SU-DHL-6 (cell line): ENCODE results near the gene MED8.

Source experiments
- H2AFZ ChIP-seq: fragments of 200-600 bp; sonication (generic); 2 replicates; pipeline ENCODE4 v1.6.1; 2014; ENCODE audit warnings: low read depth, mild to moderate bottlenecking, moderate library complexity, mixed read lengths, antibody characterized with exemption, low read length; ENCODE audit not compliant: severe bottlenecking
- H3F3A ChIP-seq: fragments of 200-600 bp; shearing (Covaris generic); 2 replicates; pipeline ENCODE4 v1.6.0; 2016; ENCODE audit warnings: antibody characterized with exemption, mild to moderate bottlenecking; ENCODE audit not compliant: insufficient read depth
- H3K27ac ChIP-seq: fragments of 200-600 bp; sonication (generic); 2 replicates; pipeline ENCODE4 v1.5.1; 2016; ENCODE audit warnings: low read depth, mild to moderate bottlenecking, low read length, moderate library complexity, mixed read lengths
- H3K27me3 ChIP-seq: fragments of 200-600 bp; sonication (generic), shearing (Covaris generic); 2 replicates; pipeline ENCODE4 v1.6.0; 2014; ENCODE audit warnings: mild to moderate bottlenecking, low read length
- H3K36me3 ChIP-seq: fragments of 200-600 bp; sonication (generic); 2 replicates; pipeline ENCODE4 v1.6.1; 2014; ENCODE audit warnings: mild to moderate bottlenecking, low read length, mixed read lengths
- H3K4me2 ChIP-seq: fragments of 300-600, 200-600 bp; shearing (Covaris generic), sonication (generic); 2 replicates; pipeline ENCODE4 v1.6.0; 2014; ENCODE audit warnings: low read length, low read depth, mild to moderate bottlenecking; ENCODE audit not compliant: poor library complexity, severe bottlenecking
- H3K4me3 ChIP-seq: fragments of 200-600 bp; sonication (generic); 2 replicates; pipeline ENCODE4 v1.5.1; 2014; ENCODE audit warnings: antibody characterized with exemption, low read length, mild to moderate bottlenecking, mixed read lengths; ENCODE audit not compliant: insufficient read depth, poor library complexity, severe bottlenecking
- H3K79me2 ChIP-seq: fragments of 200-600 bp; sonication (generic); 2 replicates; pipeline ENCODE4 v1.6.1; 2014; ENCODE audit warnings: mild to moderate bottlenecking, low read length, moderate library complexity; ENCODE audit not compliant: insufficient read depth
- H3K9ac ChIP-seq: fragments of 200-600 bp; sonication (generic); 2 replicates; pipeline ENCODE4 v1.7.0; 2014; ENCODE audit warnings: mild to moderate bottlenecking, low read length
- H3K9me2 ChIP-seq: fragments of 200-600 bp; sonication (generic); replicated peaks from 2 replicates; pipeline ENCODE4 v1.6.1; 2014; ENCODE audit warnings: low read length; ENCODE audit not compliant: insufficient read depth
- H3K9me3 ChIP-seq: fragments of 200-600 bp; sonication (generic); 2 replicates; pipeline ENCODE4 v1.6.1; 2014; ENCODE audit warnings: low read length, mixed read lengths; ENCODE audit not compliant: insufficient read depth
- H4K20me1 ChIP-seq: fragments of 200-600 bp; sonication (generic); 2 replicates; pipeline ENCODE4 v1.6.1; 2014; ENCODE audit warnings: low read depth, mild to moderate bottlenecking, antibody characterized with exemption, low read length, moderate library complexity, mixed read lengths
- EZH2phosphoT487 ChIP-seq: fragments of 200-600 bp; sonication (generic), shearing (Covaris generic); conservative IDR thresholded peaks from 2 replicates; pipeline ENCODE4 v1.6.1; 2018; ENCODE audit warnings: mild to moderate bottlenecking, antibody characterized with exemption, low read length, moderate library complexity, mixed read lengths
- TF ChIP-seq, protein P1 (sequence below): fragments of 200-600 bp; sonication (generic); IDR thresholded peaks from one replicate; pipeline ENCODE4 v1.5.1; 2017; ENCODE audit warnings: antibody characterized with exemption, mild to moderate bottlenecking, low read length, moderate library complexity; ENCODE audit not compliant: insufficient read depth, poor library complexity, severe bottlenecking

MED8 gene

DNA sequence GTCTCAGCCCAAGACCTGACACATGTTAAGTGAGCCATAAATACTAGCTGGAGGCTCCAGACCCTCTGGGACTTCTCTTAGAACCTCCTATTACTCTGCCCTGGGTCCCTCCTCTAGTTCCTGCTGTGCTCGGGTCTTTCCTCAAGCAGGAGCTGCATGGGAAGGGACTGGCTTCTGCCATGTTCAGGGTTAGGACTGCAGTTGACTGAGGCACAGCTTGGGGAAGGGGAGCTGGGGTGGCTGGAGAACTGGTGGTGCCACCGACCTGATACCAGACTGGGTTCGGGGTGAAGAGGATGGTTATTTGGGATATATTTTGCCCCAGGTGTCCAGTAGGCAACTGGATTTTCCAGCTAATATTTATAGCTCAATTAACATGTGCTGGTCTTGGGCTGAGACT lies 48.4 kb upstream of the MED8 start:
- no peaks in the 10 kb centered on the region for H3K36me3 ChIP-seq
- no peaks in the 10 kb centered on the region for H3K79me2 ChIP-seq
- no peaks in the 10 kb centered on the region for H3F3A ChIP-seq
- H3K4me2 ChIP-seq = no peak overlapping the region
- H4K20me1 ChIP-seq = no peaks in the 10 kb centered on the region
- no peak overlapping the region for H3K9ac ChIP-seq
- H3K9me2 ChIP-seq = no peaks in the 10 kb centered on the region
- H3K9me3 ChIP-seq = no peaks in the 10 kb centered on the region
- no peak for TF ChIP-seq EZH2phosphoT487
- TF ChIP-seq, protein P1, sequence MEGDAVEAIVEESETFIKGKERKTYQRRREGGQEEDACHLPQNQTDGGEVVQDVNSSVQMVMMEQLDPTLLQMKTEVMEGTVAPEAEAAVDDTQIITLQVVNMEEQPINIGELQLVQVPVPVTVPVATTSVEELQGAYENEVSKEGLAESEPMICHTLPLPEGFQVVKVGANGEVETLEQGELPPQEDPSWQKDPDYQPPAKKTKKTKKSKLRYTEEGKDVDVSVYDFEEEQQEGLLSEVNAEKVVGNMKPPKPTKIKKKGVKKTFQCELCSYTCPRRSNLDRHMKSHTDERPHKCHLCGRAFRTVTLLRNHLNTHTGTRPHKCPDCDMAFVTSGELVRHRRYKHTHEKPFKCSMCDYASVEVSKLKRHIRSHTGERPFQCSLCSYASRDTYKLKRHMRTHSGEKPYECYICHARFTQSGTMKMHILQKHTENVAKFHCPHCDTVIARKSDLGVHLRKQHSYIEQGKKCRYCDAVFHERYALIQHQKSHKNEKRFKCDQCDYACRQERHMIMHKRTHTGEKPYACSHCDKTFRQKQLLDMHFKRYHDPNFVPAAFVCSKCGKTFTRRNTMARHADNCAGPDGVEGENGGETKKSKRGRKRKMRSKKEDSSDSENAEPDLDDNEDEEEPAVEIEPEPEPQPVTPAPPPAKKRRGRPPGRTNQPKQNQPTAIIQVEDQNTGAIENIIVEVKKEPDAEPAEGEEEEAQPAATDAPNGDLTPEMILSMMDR = no peak
- H3K4me3 ChIP-seq = no peak overlapping the region
- H2AFZ ChIP-seq = no peak overlapping the region
- H3K27ac ChIP-seq = no peak overlapping the region
- H3K27me3 ChIP-seq = no peaks in the 10 kb centered on the region

DNA sequence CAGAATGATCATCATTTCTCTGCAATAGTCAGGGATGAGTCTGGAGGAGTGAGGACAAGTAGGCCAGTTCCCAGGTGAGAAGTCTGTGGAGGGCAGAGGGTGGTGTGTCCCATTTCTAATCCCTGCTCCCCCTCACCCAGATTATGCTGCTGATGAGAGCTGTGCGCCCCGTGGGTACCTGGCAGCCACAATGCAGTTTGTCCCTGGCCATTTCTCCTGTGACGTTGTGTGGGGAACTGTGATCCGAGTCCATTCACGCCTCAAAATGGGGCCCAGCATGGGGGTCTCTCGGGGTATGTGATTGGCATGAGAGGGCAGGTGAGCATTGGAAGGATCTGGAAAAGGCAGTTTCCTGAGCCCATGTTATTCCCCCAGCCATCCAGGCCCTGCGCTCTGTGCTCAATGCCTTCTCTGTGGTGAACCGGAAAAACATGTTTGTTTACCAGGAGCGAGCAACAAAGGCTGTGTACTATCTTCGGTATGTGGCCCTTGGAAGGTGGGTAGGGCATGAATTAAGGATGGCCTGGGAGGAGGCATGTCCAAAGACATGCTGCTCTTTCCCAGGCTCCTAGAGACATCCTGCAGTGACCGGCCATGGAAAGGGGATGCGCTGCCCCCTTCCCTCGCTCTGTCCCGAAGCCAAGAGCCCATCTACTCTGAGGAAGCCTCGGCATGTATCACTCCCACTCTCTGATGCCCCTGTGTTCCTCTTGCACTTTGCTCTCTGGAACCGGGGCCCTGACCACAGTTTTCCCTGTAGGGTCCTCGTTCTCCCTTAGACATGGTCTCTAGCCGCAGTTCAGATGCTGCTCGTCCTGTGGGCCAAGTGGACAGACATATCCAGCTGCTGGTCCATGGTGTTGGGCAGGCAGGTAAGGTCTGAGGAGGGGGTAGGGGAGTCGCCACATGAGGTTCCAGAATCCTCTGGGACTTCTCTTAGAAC lies 47.7 kb upstream of the MED8 start:
- TF ChIP-seq, protein P1 = no peak
- TF ChIP-seq EZH2phosphoT487 = no peak
- Histone ChIP-seq H3F3A (no peaks in the 10 kb centered on the region), H2AFZ (no peak overlapping the region), H3K27ac (no peak overlapping the region), H3K79me2 (no peaks in the 10 kb centered on the region), H4K20me1 (no peaks in the 10 kb centered on the region), H3K36me3 (no peaks in the 10 kb centered on the region), H3K27me3 (no peaks in the 10 kb centered on the region), H3K9me3 (no peaks in the 10 kb centered on the region), H3K9me2 (no peaks in the 10 kb centered on the region), H3K9ac (no peak overlapping the region), H3K4me3 (no peak overlapping the region), H3K4me2 (no peak overlapping the region)

DNA sequence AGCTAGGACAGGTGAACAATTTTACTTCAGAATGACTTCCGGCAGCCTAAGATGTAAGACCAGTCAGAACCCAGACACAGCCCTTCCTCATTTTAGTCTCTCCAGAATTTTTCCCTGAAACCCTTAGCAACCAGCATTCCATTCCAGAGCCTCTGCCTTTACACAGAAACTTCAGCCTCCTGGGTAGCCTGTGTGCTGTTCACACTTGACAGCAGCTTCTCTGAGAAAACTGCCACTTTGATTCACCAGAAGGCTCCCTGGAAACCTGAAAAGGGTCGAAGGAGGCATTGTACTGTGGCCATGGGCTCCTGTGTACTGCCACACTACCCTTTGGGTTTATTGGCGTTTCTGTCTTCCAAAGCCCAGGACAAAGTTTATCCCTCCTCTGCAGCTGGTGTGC lies 46.8 kb upstream of the MED8 start:
- H3K9ac ChIP-seq = no peak overlapping the region
- H3F3A ChIP-seq = no peaks in the 10 kb centered on the region
- no peaks in the 10 kb centered on the region for H4K20me1 ChIP-seq
- H3K9me3 ChIP-seq = no peaks in the 10 kb centered on the region
- no peak overlapping the region for H3K4me3 ChIP-seq
- no peaks in the 10 kb centered on the region for H3K27me3 ChIP-seq
- no peaks in the 10 kb centered on the region for H3K9me2 ChIP-seq
- no peak overlapping the region for H3K27ac ChIP-seq
- no peaks in the 10 kb centered on the region for H3K79me2 ChIP-seq
- no peaks in the 10 kb centered on the region for H3K36me3 ChIP-seq
- no peak overlapping the region for H3K4me2 ChIP-seq
- no peak overlapping the region for H2AFZ ChIP-seq
- TF ChIP-seq, protein P1 = no peak
- TF ChIP-seq EZH2phosphoT487 = no peak
